ENCODE results near the gene GRM1. TPM values are rescaled to one million over a fixed set of nuclear protein-coding genes. Genes with fewer than 3 reads are reported as not detected.

GRM1 gene
- total RNA-seq, 1 donor from 2014 or later, result not detected

- no peak for TF ChIP-seq CTCF (conservative IDR thresholded peaks at IDR 0.05; ENCODE audit: low read depth, low read length)
- no peak overlapping the region for H3K4me3 ChIP-seq (ENCODE audit: low read depth, low read length)
- DNase-seq (ENCODE audit: low read depth), result no peak
These were observed 432.1 kb downstream of the GRM1 start for GRCh38 chr6:146460941-146461340.

- no peak overlapping the region for H3K4me3 ChIP-seq (ENCODE audit: low read depth, low read length)
- TF ChIP-seq CTCF (conservative IDR thresholded peaks at IDR 0.05; ENCODE audit: low read depth, low read length), result no peak
- no peak for DNase-seq (ENCODE audit: low read depth)
These were observed 441.4 kb downstream of the GRM1 start for GRCh38 chr6:146470091-146470770.

- DNase-seq (ENCODE audit: low read depth), result no peak
- no peak for TF ChIP-seq CTCF (conservative IDR thresholded peaks at IDR 0.05; ENCODE audit: low read depth, low read length)
- H3K4me3 ChIP-seq (ENCODE audit: low read depth, low read length), result no peak overlapping the region
These were observed 444.1 kb downstream of the GRM1 start for GRCh38 chr6:146472918-146473317.

- H3K4me3 ChIP-seq (ENCODE audit: low read depth, low read length), result no peak overlapping the region
- no peak for TF ChIP-seq CTCF (conservative IDR thresholded peaks at IDR 0.05; ENCODE audit: low read depth, low read length)
- no peak for DNase-seq (ENCODE audit: low read depth)
These were observed 452.7 kb downstream of the GRM1 start for GRCh38 chr6:146481527-146481926.

- no peak overlapping the region for H3K4me3 ChIP-seq (ENCODE audit: low read depth, low read length)
- DNase-seq (ENCODE audit: low read depth), result no peak
- TF ChIP-seq CTCF (conservative IDR thresholded peaks at IDR 0.05; ENCODE audit: low read depth, low read length), result no peak
These were observed 455.5 kb downstream of the GRM1 start for GRCh38 chr6:146484411-146484810.

Other genes with a start within 250 kb of the GRM1 start
- 4.3 and 5.9 TPM in 2 replicates for gene FBXO30, start 214.3 kb upstream of the GRM1 start, total RNA-seq
- 7.3 and 8.0 TPM in 2 replicates for gene SHPRH, start 64.7 kb upstream of the GRM1 start, total RNA-seq